Retinal pigment epithelial cell (primary cell): Measurements from ENCODE around the gene AQR.
"Not testable (repeated sequence)": the region's sequence is repeated elsewhere in the genome, so short reads cannot be mapped to it uniquely, and the experiment has no call there.

Source experiments
- DNase-seq: peaks from one replicate; pipeline ENCODE4 v3.0.0-alpha.2; 2010; ENCODE audit warnings: low read depth
- H3K4me3 ChIP-seq: 2 replicates; pipeline ENCODE4 v1.5.1; 2011; ENCODE audit warnings: mild to moderate bottlenecking, low read length, control low read depth, moderate library complexity
- TF ChIP-seq, protein P1 (sequence below): conservative IDR thresholded peaks from 2 replicates; pipeline ENCODE4 v1.5.1; 2011; ENCODE audit warnings: low read depth, low read length, control low read depth, inconsistent platforms

Gene AQR

GRCh38 chr15:34986326-34986725 lies 16.8 kb upstream of the AQR start:
- peak overlapping the region; percentile 97 for H3K4me3 ChIP-seq
- DNase-seq, result no peak
- TF ChIP-seq, protein P1, sequence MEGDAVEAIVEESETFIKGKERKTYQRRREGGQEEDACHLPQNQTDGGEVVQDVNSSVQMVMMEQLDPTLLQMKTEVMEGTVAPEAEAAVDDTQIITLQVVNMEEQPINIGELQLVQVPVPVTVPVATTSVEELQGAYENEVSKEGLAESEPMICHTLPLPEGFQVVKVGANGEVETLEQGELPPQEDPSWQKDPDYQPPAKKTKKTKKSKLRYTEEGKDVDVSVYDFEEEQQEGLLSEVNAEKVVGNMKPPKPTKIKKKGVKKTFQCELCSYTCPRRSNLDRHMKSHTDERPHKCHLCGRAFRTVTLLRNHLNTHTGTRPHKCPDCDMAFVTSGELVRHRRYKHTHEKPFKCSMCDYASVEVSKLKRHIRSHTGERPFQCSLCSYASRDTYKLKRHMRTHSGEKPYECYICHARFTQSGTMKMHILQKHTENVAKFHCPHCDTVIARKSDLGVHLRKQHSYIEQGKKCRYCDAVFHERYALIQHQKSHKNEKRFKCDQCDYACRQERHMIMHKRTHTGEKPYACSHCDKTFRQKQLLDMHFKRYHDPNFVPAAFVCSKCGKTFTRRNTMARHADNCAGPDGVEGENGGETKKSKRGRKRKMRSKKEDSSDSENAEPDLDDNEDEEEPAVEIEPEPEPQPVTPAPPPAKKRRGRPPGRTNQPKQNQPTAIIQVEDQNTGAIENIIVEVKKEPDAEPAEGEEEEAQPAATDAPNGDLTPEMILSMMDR, result no peak

GRCh38 chr15:34984889-34985630 lies 15.5 kb upstream of the AQR start:
- no peak for DNase-seq
- TF ChIP-seq, protein P1, result no peak
- H3K4me3 ChIP-seq, result no peak overlapping the region

- H3K4me3 ChIP-seq, result no peak overlapping the region
- TF ChIP-seq, protein P1, result no peak
- no peak for DNase-seq
Measured at GRCh38 chr15:34976743-34977142, 7.2 kb upstream of the AQR start.

DNA sequence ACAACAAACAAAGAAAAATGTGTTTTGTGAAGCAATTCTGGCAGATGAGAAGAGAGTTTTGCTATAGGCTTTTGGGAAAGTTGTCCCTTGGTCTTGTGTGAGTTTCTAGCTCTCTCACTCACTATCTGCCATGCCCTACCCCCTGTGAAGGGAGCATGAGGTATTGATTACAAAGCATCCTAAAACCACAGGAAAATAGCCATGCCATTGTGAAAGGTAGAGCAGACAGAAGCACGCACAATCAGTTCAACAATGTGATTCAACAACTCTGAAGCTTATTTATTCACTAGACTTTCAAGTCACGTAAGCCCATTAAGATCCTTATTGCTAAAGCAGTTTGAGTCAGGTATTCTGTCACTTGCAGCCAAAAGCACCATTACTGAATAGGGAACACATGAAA lies 6.5 kb upstream of the AQR start:
- no peak overlapping the region for H3K4me3 ChIP-seq
- TF ChIP-seq, protein P1, result no peak
- no peak for DNase-seq

DNA sequence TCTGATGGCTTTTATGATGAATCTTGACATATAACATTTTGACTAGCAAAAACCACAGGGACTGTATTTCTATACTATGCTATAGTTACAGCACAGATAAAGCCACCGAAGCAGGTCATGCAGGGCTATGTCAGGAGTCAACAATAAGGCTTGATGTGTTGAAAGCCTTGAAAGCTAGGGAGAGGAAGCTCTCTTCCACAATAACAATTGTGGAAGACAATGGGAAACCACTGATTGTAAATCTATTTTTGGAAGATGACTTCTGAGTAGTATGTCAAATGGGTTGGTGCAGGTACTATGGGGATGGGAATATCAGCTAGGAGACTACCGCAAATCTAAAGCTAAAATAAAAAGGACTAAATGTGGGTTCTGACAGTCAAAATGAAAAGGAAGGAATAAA lies 4.0 kb upstream of the AQR start:
- TF ChIP-seq, protein P1, result no peak
- no peak overlapping the region for H3K4me3 ChIP-seq
- no peak for DNase-seq

- not testable (repeated sequence) for DNase-seq
- peak overlapping the region; percentile 100 for H3K4me3 ChIP-seq
Measured at GRCh38 chr15:34970098-34970643, 629 bp upstream of the AQR start.

DNA sequence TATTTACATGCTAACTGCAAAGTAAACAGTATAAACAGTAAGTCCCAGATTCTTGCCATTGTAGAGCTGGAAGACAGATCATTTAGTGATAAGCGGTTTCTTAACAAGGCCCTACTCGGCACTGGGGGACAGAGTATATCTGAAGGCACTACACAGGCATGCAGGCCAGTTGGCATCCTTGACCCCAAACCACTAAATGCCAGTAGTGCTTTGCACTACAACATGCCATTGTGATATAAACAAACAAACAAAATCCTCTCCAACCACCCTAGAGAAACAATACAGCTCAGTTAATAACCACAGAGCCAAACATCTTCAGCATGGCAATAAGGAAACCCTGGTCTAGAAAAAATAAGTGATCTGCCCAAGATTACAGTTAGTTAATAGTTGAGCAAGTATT lies 5.3 kb downstream of the AQR start:
- DNase-seq, result no peak
- no peak overlapping the region for H3K4me3 ChIP-seq
- TF ChIP-seq, protein P1, result no peak
